AG04450 (cell line): ENCODE data around the gene DNAJC4. TPM values are rescaled to one million over a fixed set of nuclear protein-coding genes. Genes with fewer than 3 reads are reported as not detected.

Experiments used
- CTCF ChIA-PET: fragments of 300-600, 350-600 bp; formaldehyde crosslinking; extraction: SDS; loops from one replicate; lab custom pipeline; 2022; ENCODE audit warnings: antibody characterized with exemption, inconsistent platforms; lab: Charles Lee
- POLR2A ChIA-PET: fragments of 350-600 bp; formaldehyde crosslinking; extraction: SDS; loops from one replicate; lab custom pipeline; 2021; ENCODE audit warnings: antibody characterized with exemption, inconsistent platforms; lab: Yijun Ruan, JAX
- DNase-seq: peaks from one replicate; pipeline ENCODE4 v3.0.0-alpha.2; 2011; ENCODE audit warnings: low read depth, low spot score
- H3K27ac ChIP-seq: one replicate; pipeline ENCODE4 v1.5.1; 2012; ENCODE audit warnings: low read depth, low read length, control low read depth
- H3K27me3 ChIP-seq: one replicate; pipeline ENCODE4 v1.6.0; 2012; ENCODE audit warnings: low read length; ENCODE audit not compliant: control insufficient read depth, insufficient read depth
- H3K4me3 ChIP-seq: 2 replicates; pipeline ENCODE4 v1.5.1; 2011; ENCODE audit warnings: mild to moderate bottlenecking, low read depth, low read length, control low read depth
- H3K9me3 ChIP-seq: 2 replicates; pipeline ENCODE4 v1.5.1; 2012; ENCODE audit warnings: low read length; ENCODE audit not compliant: control insufficient read depth, insufficient read depth
- polyA plus RNA-seq: library from polyadenylated mRNA; depleted of rRNA; stranded (reverse); fragments of >200 nt; gene quantifications from 2 replicates; pipeline ENCODE4 v1.2.3, GENCODE V29; 2011
- TF ChIP-seq, protein P1 (sequence below): IDR thresholded peaks from 2 replicates; pipeline ENCODE4 v1.5.1; 2011; ENCODE audit warnings: low read depth, low read length, control low read depth, inconsistent platforms

Gene DNAJC4
- polyA plus RNA-seq, 1 experiment = 18.7 TPM

DNA sequence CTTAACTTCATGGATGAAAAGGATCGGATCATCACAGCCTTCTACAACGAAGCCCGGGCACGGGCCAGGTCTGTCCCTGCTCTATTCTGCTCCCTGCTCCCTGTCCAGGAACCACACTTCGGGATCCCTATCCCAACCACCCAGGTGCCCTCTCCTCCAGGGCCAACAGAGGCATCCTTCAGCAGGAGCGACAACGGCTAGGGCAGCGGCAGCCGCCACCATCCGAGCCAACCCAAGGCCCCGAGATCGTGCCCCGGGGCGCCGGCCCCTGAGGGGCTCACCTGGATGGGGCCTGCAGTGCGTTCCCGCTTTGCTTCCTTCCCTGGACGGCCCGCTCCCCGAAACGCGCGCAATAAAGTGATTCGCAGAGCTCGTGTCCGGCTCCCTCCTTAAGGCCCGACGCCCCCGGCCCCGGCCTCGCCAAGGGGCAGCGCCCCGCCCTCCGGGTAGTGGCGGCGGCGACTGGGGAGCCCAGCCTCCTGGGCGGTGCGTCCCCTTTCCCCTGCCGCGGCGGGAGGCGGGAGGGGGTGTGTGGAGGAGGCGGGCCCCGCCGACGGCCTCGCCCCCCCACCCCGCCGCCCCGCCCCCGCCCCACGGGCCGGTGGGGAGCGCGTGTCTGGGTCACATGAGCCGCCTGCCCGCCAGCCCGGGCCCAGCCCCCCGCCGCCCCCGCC lies 3.7 kb downstream of the DNAJC4 start, which contains the start of gene VEGFB:
Gene VEGFB, plus strand, starts transcription at position 672 of the 674 bp plus-strand sequence. CDS start 250 bp downstream, outside the sequence.
- TF ChIP-seq, protein P1, sequence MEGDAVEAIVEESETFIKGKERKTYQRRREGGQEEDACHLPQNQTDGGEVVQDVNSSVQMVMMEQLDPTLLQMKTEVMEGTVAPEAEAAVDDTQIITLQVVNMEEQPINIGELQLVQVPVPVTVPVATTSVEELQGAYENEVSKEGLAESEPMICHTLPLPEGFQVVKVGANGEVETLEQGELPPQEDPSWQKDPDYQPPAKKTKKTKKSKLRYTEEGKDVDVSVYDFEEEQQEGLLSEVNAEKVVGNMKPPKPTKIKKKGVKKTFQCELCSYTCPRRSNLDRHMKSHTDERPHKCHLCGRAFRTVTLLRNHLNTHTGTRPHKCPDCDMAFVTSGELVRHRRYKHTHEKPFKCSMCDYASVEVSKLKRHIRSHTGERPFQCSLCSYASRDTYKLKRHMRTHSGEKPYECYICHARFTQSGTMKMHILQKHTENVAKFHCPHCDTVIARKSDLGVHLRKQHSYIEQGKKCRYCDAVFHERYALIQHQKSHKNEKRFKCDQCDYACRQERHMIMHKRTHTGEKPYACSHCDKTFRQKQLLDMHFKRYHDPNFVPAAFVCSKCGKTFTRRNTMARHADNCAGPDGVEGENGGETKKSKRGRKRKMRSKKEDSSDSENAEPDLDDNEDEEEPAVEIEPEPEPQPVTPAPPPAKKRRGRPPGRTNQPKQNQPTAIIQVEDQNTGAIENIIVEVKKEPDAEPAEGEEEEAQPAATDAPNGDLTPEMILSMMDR = no peak
- DNase-seq = no peak
- peak within 1 kb of the TSS; percentile 66 for H3K4me3 ChIP-seq
- H3K27me3 ChIP-seq = no peaks in the 10 kb centered on the region
- ChIA-PET CTCF (interaction anchor here (2.1 kb wide), 1 partner anchor 67 kb away, joined by 6 read pairs; no protein-coding TSS in a partner anchor), POLR2A (no interaction called here)
- H3K9me3 ChIP-seq = no peaks in the 10 kb centered on the region
- no peak within 1 kb of the TSS for H3K27ac ChIP-seq

DNA sequence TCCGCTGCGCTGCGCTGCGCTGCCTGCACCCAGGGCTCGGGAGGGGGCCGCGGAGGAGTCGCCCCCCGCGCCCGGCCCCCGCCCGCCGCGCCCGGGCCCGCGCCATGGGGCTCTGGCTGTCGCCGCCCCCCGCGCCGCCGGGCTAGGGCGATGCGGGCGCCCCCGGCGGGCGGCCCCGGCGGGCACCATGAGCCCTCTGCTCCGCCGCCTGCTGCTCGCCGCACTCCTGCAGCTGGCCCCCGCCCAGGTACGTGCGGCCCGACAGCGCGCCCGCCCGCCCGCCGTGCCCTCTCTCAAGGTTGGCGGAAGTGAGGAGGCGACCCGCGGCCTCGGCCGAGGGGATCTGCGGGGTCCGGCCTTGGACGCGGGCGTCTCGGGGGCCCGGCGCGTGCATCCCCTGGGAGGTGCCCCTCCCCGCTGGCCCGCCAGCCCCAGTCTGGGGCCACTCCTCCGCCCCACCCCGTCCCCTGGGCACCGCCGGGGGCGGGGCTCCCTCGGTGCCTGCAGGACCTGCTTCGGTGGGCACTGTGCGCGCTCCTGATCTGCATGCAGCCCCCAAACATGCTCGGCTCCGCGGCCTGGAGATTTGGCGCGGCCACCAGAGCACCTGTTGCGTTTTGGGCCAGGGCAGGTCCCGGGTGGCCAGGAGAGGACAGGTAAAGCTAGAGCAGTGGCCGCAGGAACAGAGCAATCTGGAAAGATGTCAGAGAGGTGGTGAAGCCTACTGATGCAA lies 4.5 kb downstream of the DNAJC4 start:
- CTCF ChIA-PET = no interaction called here

DNA sequence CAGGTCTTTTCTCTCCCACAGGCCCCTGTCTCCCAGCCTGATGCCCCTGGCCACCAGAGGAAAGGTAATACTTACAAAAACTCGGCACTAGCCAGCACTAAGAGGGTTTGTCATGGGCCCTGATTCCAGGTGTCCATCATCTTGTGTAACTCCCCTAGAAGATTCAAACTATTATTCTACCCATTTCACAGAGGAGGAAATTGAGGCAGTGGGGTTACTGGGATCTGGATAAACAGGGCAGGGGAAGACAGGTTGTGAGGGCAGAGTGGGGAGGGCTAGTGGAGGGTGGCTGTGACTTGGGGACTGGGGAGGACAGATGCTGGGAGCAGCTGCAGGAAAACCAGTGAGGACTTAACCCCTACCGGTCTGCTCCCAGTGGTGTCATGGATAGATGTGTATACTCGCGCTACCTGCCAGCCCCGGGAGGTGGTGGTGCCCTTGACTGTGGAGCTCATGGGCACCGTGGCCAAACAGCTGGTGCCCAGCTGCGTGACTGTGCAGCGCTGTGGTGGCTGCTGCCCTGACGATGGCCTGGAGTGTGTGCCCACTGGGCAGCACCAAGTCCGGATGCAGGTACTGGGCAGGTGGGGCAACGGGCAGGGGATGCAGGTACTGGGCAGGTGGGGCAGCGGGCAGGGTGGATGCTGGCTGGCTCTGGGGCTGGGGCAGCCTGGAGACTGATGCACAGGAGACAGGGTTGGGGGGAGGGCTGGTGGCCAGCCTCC lies 5.3 kb downstream of the DNAJC4 start:
- Histone ChIP-seq H3K27me3 (no peaks in the 10 kb centered on the region), H3K9me3 (no peaks in the 10 kb centered on the region), H3K4me3 (peak overlapping the region; percentile 66), H3K27ac (no peak overlapping the region)
- TF ChIP-seq, protein P1 = no peak
- CTCF ChIA-PET = no interaction called here
- no peak for DNase-seq
- POLR2A ChIA-PET = interaction anchor here (0.5 to 0.6 kb wide), 2 partner anchors 20 to 33 kb away, joined by 4 read pairs; no protein-coding TSS in a partner anchor

More for the DNA sequence above, 4.5 kb downstream of the DNAJC4 start:
- TF ChIP-seq, protein P1 = no peak
- Histone ChIP-seq H3K27me3 (no peaks in the 10 kb centered on the region), H3K27ac (no peak overlapping the region), H3K4me3 (peak overlapping the region; percentile 66), H3K9me3 (no peaks in the 10 kb centered on the region)
- no peak for DNase-seq
- POLR2A ChIA-PET = no interaction called here

DNA sequence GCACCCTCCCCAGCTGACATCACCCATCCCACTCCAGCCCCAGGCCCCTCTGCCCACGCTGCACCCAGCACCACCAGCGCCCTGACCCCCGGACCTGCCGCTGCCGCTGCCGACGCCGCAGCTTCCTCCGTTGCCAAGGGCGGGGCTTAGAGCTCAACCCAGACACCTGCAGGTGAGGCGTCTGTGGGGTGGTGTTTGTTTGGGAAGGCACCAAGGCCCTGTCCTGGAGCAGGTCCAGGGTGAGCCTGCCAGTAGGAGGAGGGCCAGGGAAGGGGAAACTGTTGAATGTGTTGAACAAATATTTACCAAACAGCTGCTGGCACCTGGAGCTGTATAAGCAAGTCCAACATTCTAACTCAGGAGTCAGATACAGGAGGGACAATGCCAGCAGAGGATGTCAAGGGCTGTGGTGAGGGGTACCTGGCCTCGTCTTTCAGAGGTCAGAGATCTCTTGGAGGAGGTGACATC lies 7.2 kb downstream of the DNAJC4 start:
- TF ChIP-seq, protein P1 = no peak
- Histone ChIP-seq H3K9me3 (peaks cover 4% of the 10 kb centered on the region; the same call in 1 of the 2 replicates), H3K27me3 (no peaks in the 10 kb centered on the region), H3K27ac (no peak overlapping the region), H3K4me3 (no peak overlapping the region)
- ChIA-PET POLR2A (no interaction called here), CTCF (no interaction called here)
- no peak for DNase-seq
